GM12892 (cell line): ENCODE data around the gene ORAI3.
A peak's percentile ranks its signal among the peaks of the same experiment; 100 is the strongest.

Source experiments
- POLR2A ChIP-seq: IDR thresholded peaks from 2 replicates; pipeline ENCODE4 v1.6.1; 2011; ENCODE audit warnings: low read depth, low read length, control low read depth
- POLR2AphosphoS5 ChIP-seq: IDR thresholded peaks from 2 replicates; pipeline ENCODE4 v1.6.1; 2011; ENCODE audit warnings: low read depth, low read length, control low read depth

DNA sequence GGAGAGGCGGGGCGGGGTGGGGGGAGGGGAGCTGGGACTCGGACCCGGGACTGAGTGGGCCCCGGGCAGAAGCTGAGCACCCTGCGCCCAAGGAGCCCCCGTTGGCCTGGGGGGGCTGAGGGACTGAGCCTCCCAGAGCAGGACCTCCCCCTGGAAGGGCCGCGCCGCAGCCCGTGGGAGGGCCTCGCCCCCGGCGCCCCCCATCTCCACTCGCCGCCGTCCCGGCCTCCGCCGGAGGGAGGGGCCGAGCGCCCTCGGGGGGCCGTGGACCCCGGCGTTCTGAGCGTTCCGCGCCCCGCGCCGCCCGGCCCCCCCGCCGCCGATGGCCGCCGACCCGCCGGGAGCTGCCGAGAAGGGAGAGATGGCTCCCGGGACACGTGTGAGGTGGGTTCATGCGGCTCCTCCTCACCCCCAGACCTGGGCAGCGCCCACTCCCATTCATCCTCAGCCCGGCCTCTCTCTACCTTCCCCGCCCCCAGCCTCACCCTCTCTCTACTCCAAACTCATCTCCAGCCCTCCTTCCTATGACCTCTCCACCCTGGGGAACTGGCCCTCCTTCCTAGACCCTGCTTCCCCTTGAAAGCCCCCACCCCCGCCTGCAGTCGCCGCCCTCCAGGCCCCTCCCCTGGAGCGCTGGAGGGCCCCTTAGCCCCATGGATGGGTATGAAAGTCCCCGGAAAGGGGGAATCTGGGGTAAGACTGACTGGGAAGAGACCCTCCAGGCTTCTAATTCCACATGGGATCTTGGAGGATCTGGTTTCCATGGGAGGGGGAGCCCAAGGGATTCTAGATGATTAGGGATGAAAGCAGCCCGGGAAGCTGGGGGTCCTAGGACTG, 24.6 kb upstream of the ORAI3 start:
- TF ChIP-seq POLR2AphosphoS5 (no peak; the same call in 1 of the 2 replicates), POLR2A (peak; percentile 47; the same call in 1 of the 2 replicates)
